HEK293 (cell line): ENCODE results near the gene ACSBG1.

ENCODE experiments used
- CTCF ChIA-PET: fragments of 350-600 bp; formaldehyde crosslinking; extraction: SDS; loops from one replicate; lab custom pipeline; 2021; ENCODE audit warnings: antibody characterized with exemption; lab: Yijun Ruan, JAX
- POLR2A ChIA-PET: fragments of 300-600 bp; formaldehyde crosslinking; extraction: SDS; loops from one replicate; lab custom pipeline; 2020; ENCODE audit warnings: antibody characterized with exemption, inconsistent platforms; lab: Yijun Ruan, JAX
- H3K27ac ChIP-seq: fragments of 200-500 bp; sonication (Bioruptor generic); 2 replicates; pipeline ENCODE4 v1.5.1; 2014; ENCODE audit warnings: low read depth, low read length, control low read depth, inconsistent platforms; ENCODE audit errors: extremely low read depth
- H3K36me3 ChIP-seq, 2 experiments: fragments of 200-500 bp in 1 of 2; sonication (Bioruptor generic) in 1 of 2; 1 replicate in 1 of 2; 2 replicates in 1 of 2; pipeline ENCODE4 v1.5.1; 2014 to 2017; ENCODE audit warnings: inconsistent platforms in 2 of 2, low read length in 2 of 2; ENCODE audit not compliant: control insufficient read depth in 2 of 2, insufficient read depth in 1 of 2
- H3K4me1 ChIP-seq: fragments of 200-500 bp; sonication (Bioruptor generic); 2 replicates; pipeline ENCODE4 v1.5.1; 2014; ENCODE audit warnings: mild to moderate bottlenecking, low read length, inconsistent platforms; ENCODE audit not compliant: control insufficient read depth, insufficient read depth
- H3K4me3 ChIP-seq: 2 replicates; pipeline ENCODE4 v1.5.1; 2011; ENCODE audit warnings: low read depth, mild to moderate bottlenecking, control low read depth, low read length, moderate library complexity
- H3K9me3 ChIP-seq: fragments of 200-500 bp; sonication (Bioruptor generic); 2 replicates; pipeline ENCODE4 v1.5.1; 2014; ENCODE audit warnings: low read depth, low read length, inconsistent platforms; ENCODE audit not compliant: control insufficient read depth, insufficient read depth
- IKZF3 ChIP-seq: fragments of 450-650 bp; IDR thresholded peaks from 2 replicates; pipeline ENCODE4 v1.5.0; 2018; ENCODE audit warnings: missing biosample characterization, mild to moderate bottlenecking, missing genetic modification characterization, moderate library complexity
- PRDM1 ChIP-seq: fragments of 450-650 bp; formaldehyde crosslinking; IDR thresholded peaks from 2 replicates; pipeline ENCODE4; 2016; ENCODE audit warnings: missing biosample characterization, missing genetic modification characterization
- PRDM6 ChIP-seq: fragments of 450-650 bp; formaldehyde crosslinking; IDR thresholded peaks from 2 replicates; pipeline ENCODE4 v1.5.1; 2017; ENCODE audit warnings: missing biosample characterization, missing genetic modification characterization
- SP7 ChIP-seq: fragments of 450-650 bp; formaldehyde crosslinking; IDR thresholded peaks from 2 replicates; pipeline ENCODE4 v1.5.1; 2016; ENCODE audit warnings: missing biosample characterization, missing genetic modification characterization
- ZNF202 ChIP-seq: fragments of 450-650 bp; formaldehyde crosslinking; IDR thresholded peaks from 2 replicates; pipeline ENCODE4 v1.5.1; 2016; ENCODE audit warnings: missing biosample characterization, missing genetic modification characterization, borderline replicate concordance
- ZNF214 ChIP-seq: fragments of 450-650 bp; formaldehyde crosslinking; IDR thresholded peaks from 2 replicates; pipeline ENCODE4 v1.5.1; 2017; ENCODE audit warnings: missing biosample characterization, mild to moderate bottlenecking, missing genetic modification characterization, borderline replicate concordance
- ZNF280D ChIP-seq: fragments of 450-650 bp; formaldehyde crosslinking; IDR thresholded peaks from 2 replicates; pipeline ENCODE4 v1.5.1; 2016; ENCODE audit warnings: missing biosample characterization, missing genetic modification characterization
- ZNF292 ChIP-seq: fragments of 450-650 bp; formaldehyde crosslinking; IDR thresholded peaks from 2 replicates; pipeline ENCODE4 v1.5.1; 2016; ENCODE audit warnings: low read depth, missing biosample characterization, missing genetic modification characterization, borderline replicate concordance
- ZNF37A ChIP-seq: fragments of 450-650 bp; IDR thresholded peaks from 2 replicates; pipeline ENCODE4 v1.5.1; 2018; ENCODE audit warnings: missing biosample characterization, missing genetic modification characterization
- ZNF416 ChIP-seq: fragments of 450-650 bp; formaldehyde crosslinking; IDR thresholded peaks from 2 replicates; pipeline ENCODE4 v1.5.1; 2016; ENCODE audit warnings: missing biosample characterization, missing genetic modification characterization
- ZNF423 ChIP-seq: fragments of 450-650 bp; formaldehyde crosslinking; IDR thresholded peaks from 2 replicates; pipeline ENCODE4 v1.5.1; 2016; ENCODE audit warnings: missing biosample characterization, missing genetic modification characterization
- ZNF488 ChIP-seq: fragments of 450-650 bp; formaldehyde crosslinking; IDR thresholded peaks from 2 replicates; pipeline ENCODE4 v1.5.1; 2016; ENCODE audit warnings: missing biosample characterization, missing genetic modification characterization
- ZNF521 ChIP-seq: fragments of 450-650 bp; formaldehyde crosslinking; IDR thresholded peaks from 2 replicates; pipeline ENCODE4 v1.5.1; 2017; ENCODE audit warnings: missing biosample characterization, mild to moderate bottlenecking, missing genetic modification characterization
- ZNF555 ChIP-seq: fragments of 450-650 bp; formaldehyde crosslinking; conservative IDR thresholded peaks from 2 replicates; pipeline ENCODE4 v1.5.1; 2017; ENCODE audit warnings: missing biosample characterization, mild to moderate bottlenecking, missing genetic modification characterization, inconsistent platforms
- ZNF621 ChIP-seq: fragments of 450-650 bp; formaldehyde crosslinking; IDR thresholded peaks from 2 replicates; pipeline ENCODE4 v1.5.1; 2017; ENCODE audit warnings: missing biosample characterization, missing genetic modification characterization
- ZNF624 ChIP-seq: fragments of 450-650 bp; formaldehyde crosslinking; IDR thresholded peaks from 2 replicates; pipeline ENCODE4 v1.5.1; 2017; ENCODE audit warnings: missing biosample characterization, missing genetic modification characterization
- ZNF629 ChIP-seq: fragments of 450-650 bp; formaldehyde crosslinking; IDR thresholded peaks from 2 replicates; pipeline ENCODE4 v1.5.1; 2017; ENCODE audit warnings: missing biosample characterization, missing genetic modification characterization
- ZNF660 ChIP-seq: fragments of 450-650 bp; IDR thresholded peaks from 2 replicates; pipeline ENCODE4 v1.5.1; 2018; ENCODE audit warnings: missing biosample characterization, mild to moderate bottlenecking, missing genetic modification characterization
- ZNF670 ChIP-seq: fragments of 450-650 bp; formaldehyde crosslinking; IDR thresholded peaks from 2 replicates; pipeline ENCODE4 v1.5.1; 2016; ENCODE audit warnings: missing biosample characterization, missing genetic modification characterization, low read depth
- ZNF830 ChIP-seq: fragments of 450-650 bp; IDR thresholded peaks from 2 replicates; pipeline ENCODE4 v1.5.0; 2018; ENCODE audit warnings: missing biosample characterization, missing genetic modification characterization, low read depth, mild to moderate bottlenecking, moderate library complexity
- ZSCAN16 ChIP-seq: fragments of 450-650 bp; formaldehyde crosslinking; IDR thresholded peaks from 2 replicates; pipeline ENCODE4 v1.5.1; 2016; ENCODE audit warnings: missing biosample characterization, missing genetic modification characterization

The ACSBG1 gene

DNA sequence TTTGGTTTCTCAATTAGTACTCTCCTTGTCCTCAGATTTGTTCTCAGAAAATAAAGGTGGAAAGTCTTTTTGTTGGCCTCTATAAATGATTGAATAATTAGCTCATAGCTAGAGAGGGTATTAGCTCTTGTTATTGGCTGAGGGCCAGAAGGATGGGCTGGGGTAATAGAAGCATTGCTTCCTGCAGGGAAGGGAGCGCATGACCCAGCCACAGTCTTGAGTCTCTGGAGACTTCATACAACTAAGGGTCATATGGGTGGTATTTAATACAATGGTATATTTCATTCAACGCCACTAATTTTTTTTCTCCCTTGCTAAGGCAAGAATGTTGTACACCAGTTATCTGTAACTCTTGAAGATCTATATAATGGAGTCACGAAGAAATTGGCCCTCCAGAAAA, 38.4 kb upstream of the ACSBG1 start:
- no peak for TF ChIP-seq ZNF423 (tag by site-specific recombination)
- TF ChIP-seq SP7 = no peak
- TF ChIP-seq ZNF660 (tag by site-specific recombination) = 0 out of 2 replicates have a peak, but pooled peaks have one; percentile 15
- TF ChIP-seq, all 188 proteins: peak for 1
- ChIA-PET CTCF (interaction anchor here (0.6 kb wide), 1 partner anchor 467 kb away, joined by 3 read pairs; no protein-coding TSS in a partner anchor), POLR2A (no interaction called here)
- H3K36me3 ChIP-seq = no peaks in the 10 kb centered on the region
- H3K4me1 ChIP-seq = no peaks in the 10 kb centered on the region; the same call in 1 of the 2 replicates
- no peak overlapping the region for H3K27ac ChIP-seq
- no peak overlapping the region for H3K4me3 ChIP-seq
- no peaks in the 10 kb centered on the region for H3K9me3 ChIP-seq

DNA sequence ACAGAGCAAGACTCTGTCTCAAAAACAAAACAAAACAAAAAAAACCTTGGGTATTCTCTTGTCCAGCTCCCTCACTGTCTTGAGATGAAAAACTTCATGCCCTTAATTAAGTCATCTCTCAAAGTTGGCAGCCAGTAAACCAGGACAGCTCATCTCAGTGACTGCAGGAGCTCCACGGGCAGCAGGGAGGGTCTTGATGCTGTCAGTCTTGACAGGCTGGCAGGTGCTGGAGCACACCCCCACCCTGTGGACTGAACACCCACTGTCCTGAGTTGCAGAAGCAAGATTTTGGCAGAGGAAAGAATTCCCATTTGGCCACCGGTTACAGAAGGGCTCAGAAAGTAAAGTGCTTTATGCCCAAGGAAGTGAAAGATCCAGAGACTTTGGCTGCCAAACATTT, 38.0 kb upstream of the ACSBG1 start:
- ChIA-PET POLR2A (no interaction called here), CTCF (interaction anchor here (0.6 to 1.5 kb wide), 6 partner anchors 32 to 607 kb away, joined by 3 to 4 read pairs (median 3); no protein-coding TSS in a partner anchor)
- Histone ChIP-seq H3K27ac (no peak overlapping the region), H3K4me1 (no peaks in the 10 kb centered on the region; the same call in 1 of the 2 replicates), H3K9me3 (no peaks in the 10 kb centered on the region), H3K4me3 (no peak overlapping the region), H3K36me3 (no peaks in the 10 kb centered on the region)
- TF ChIP-seq ZSCAN16 = 0 out of 2 replicates have a peak, but pooled peaks have one; percentile 27
- TF ChIP-seq ZNF488 (tag by site-specific recombination) = no peak

DNA sequence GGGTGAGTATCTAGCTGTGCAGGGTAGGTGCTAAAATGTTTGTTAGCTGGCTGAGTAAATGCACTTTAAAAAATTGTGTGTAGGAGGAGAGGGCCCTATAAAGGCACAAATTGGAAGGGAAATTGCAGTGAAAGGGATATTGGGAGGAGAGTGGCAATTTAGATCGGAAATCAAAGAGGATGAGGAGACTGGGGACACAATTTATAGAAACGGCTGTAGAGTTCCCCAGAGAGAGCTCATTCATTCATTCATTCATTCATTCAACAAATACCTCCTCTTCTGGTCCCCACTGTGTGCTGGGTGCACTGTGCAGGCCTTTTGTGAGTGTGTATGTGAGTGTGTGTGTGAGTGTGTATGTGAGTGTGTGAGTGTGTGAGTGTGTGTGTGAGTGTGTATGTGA, 32.4 kb upstream of the ACSBG1 start:
- Histone ChIP-seq H3K36me3 (no peaks in the 10 kb centered on the region), H3K4me3 (no peak overlapping the region), H3K9me3 (no peaks in the 10 kb centered on the region), H3K27ac (no peak overlapping the region), H3K4me1 (no peaks in the 10 kb centered on the region)
- TF ChIP-seq ZNF280D (no peak), ZNF37A (tag by site-specific recombination) (no peak), ZNF621 (no peak), PRDM1 (no peak), ZNF292 (tag by site-specific recombination) (no peak), ZNF416 (no peak), ZNF670 (no peak), PRDM6 (tag by site-specific recombination) (no peak), ZNF629 (no peak), ZNF660 (tag by site-specific recombination) (no peak), ZNF555 (tag by site-specific recombination) (no peak), IKZF3 (tag by site-specific recombination) (no peak), ZNF624 (tag by site-specific recombination) (no peak), ZNF830 (no peak), ZNF202 (tag by site-specific recombination) (no peak), ZNF214 (tag by site-specific recombination) (no peak), ZNF521 (no peak)
- ChIA-PET CTCF (interaction anchor here (1.5 to 1.8 kb wide), 3 partner anchors 16 to 90 kb away, joined by 5 to 9 read pairs (median 5); no protein-coding TSS in a partner anchor), POLR2A (interaction anchor here (1.3 to 1.6 kb wide), 2 partner anchors 15 to 33 kb away, joined by 3 to 5 read pairs; partner anchors contain the start of gene SKIC8)
